Loucy (cell line): ENCODE results near the gene PTPRK.

Experiments
- EZH2phosphoT487 ChIP-seq: fragments of 200-600 bp; IDR thresholded peaks from 2 replicates; pipeline ENCODE4 v1.6.1; 2018; ENCODE audit warnings: antibody characterized with exemption, mild to moderate bottlenecking, moderate library complexity, borderline replicate concordance
- TF ChIP-seq, protein P1 (sequence below): fragments of 200-600 bp; sonication (generic); conservative IDR thresholded peaks from 2 replicates; pipeline ENCODE4 v1.5.1; 2014; ENCODE audit warnings: mild to moderate bottlenecking, antibody characterized with exemption, low read length

DNA sequence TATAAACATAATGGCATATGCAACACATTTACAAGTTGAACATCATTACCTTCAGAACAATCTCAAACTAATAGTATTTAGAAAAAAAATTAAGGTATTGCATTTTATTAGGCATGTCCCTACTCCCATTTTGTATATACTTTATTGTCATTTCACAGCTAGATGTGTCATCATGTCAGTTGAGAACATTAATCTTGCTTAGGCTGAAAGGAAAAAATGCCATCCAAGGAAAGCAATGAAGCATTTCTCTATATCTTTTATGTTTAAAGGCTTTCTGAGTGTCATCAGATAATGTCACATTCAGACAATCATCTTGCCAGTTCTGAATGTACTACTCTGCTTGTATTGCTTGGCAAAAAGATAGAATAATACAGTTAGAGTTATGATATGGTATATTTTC lies 390.7 kb downstream of the PTPRK start:
- TF ChIP-seq, protein P1, sequence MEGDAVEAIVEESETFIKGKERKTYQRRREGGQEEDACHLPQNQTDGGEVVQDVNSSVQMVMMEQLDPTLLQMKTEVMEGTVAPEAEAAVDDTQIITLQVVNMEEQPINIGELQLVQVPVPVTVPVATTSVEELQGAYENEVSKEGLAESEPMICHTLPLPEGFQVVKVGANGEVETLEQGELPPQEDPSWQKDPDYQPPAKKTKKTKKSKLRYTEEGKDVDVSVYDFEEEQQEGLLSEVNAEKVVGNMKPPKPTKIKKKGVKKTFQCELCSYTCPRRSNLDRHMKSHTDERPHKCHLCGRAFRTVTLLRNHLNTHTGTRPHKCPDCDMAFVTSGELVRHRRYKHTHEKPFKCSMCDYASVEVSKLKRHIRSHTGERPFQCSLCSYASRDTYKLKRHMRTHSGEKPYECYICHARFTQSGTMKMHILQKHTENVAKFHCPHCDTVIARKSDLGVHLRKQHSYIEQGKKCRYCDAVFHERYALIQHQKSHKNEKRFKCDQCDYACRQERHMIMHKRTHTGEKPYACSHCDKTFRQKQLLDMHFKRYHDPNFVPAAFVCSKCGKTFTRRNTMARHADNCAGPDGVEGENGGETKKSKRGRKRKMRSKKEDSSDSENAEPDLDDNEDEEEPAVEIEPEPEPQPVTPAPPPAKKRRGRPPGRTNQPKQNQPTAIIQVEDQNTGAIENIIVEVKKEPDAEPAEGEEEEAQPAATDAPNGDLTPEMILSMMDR: no peak
- TF ChIP-seq EZH2phosphoT487: no peak
